PFSK-1 (cell line): Measurements from ENCODE around the gene VAV2.

Source experiments
- POLR2AphosphoS5 ChIP-seq: IDR thresholded peaks from 2 replicates; pipeline ENCODE4 v1.6.1; 2012; ENCODE audit warnings: low read depth, mild to moderate bottlenecking, control low read depth, low read length, moderate library complexity
- REST ChIP-seq, 2 experiments: IDR thresholded peaks; 2 replicates each; pipeline versions ENCODE4 v1.6.1 to v1.8.0; 2011 to 2012; ENCODE audit warnings: low read depth in 2 of 2, low read length in 2 of 2, control low read depth in 1 of 2, inconsistent platforms in 1 of 2, mild to moderate bottlenecking in 1 of 2, moderate library complexity in 1 of 2; ENCODE audit not compliant: insufficient read depth in 1 of 2
- TAF1 ChIP-seq: IDR thresholded peaks from 2 replicates; pipeline ENCODE4 v1.6.1; 2012; ENCODE audit warnings: low read length, control low read depth, borderline replicate concordance; ENCODE audit not compliant: insufficient read depth

DNA sequence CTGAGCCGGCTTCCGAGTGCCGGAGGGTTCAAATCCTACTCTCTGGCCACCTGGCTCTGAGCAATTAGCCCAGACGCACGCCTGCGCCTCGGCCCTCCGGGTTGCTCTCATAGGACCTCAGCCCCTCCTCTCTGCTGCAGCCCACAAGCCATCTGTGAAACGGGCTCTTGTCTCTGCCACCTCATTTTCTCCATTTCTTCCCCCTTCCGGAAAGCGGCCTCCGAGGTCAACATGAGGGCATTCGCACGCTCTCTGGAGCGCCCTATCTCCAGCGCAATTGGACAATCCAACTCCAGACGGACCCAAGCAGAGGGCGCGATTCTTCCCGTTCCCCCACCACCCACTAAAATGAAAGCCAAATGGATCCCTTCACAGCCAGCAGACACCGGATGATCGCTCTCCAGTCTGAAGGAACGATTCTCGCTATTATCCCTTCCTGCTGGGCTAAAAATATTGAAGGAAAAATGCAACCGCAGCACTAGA lies 41.5 kb downstream of the VAV2 start:
- TF ChIP-seq POLR2AphosphoS5: no peak
- TF ChIP-seq REST (IDR thresholded peaks at IDR 0.05; ENCODE audit: insufficient read depth in 1 of 2, low read depth in 2 of 2, low read length in 2 of 2): no peak
- TF ChIP-seq TAF1: no peak
